GM19372 (cell line): ENCODE data around the gene CCNB1IP1.
A peak's percentile ranks its signal among the peaks of the same experiment; 100 is the strongest.
"Not testable (repeated sequence)": the region's sequence is repeated elsewhere in the genome, so short reads cannot be mapped to it uniquely, and the experiment has no call there.

Source experiments
- ATAC-seq: cut with Tn5 transposase; IDR thresholded peaks from one replicate; pipeline ENCODE4 v1.9.1; 2021; ENCODE audit warnings: mild to moderate bottlenecking, low read depth, moderate library complexity; ENCODE audit not compliant: unreplicated experiment

CCNB1IP1 gene

DNA sequence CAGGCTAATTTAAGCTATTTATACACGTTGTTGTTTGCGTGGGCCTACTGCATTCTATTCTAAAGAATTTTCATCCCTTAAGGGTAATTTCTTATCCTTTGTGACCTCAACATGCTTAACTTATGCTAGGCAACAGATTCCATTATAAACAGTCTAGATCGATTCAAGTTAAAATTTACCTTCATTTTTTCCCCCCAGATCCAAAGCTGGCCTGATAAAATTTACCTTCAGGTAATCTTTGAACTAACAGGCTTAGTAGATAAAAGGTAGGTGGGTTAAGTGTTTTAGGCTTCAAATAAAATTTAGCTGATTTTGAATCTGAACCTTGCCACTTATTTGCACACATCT is 389 bp upstream of the CCNB1IP1 start:
- no peak for ATAC-seq

GRCh38 chr14:20332431-20332787 is 670 bp downstream of the CCNB1IP1 start:
- no peak for ATAC-seq

DNA sequence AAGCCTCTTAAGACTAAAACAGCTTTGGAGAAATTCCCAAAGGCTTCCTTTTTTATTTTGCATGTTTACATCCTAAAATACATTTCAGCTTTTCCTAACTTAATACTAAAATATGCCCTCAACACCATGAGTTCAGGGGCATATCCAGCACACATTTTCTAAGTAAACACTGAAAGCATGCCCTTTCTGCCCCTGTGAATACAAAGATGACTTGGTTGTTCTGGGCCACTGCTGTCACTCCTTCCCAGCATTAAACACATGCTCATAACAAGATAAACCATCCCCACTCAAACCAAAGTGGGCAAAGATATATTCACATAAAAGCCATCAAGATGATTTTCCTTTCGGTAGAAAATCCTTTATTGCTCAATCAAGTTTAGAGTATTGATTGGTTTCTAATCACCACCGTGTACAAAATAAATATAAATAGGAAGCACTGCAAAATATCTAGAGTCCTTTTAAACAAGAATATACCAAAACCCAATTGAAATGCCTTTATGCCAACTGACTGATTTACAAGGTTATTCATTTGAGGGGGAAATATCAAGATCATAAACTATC is 1.9 kb downstream of the CCNB1IP1 start:
- no peak for ATAC-seq

DNA sequence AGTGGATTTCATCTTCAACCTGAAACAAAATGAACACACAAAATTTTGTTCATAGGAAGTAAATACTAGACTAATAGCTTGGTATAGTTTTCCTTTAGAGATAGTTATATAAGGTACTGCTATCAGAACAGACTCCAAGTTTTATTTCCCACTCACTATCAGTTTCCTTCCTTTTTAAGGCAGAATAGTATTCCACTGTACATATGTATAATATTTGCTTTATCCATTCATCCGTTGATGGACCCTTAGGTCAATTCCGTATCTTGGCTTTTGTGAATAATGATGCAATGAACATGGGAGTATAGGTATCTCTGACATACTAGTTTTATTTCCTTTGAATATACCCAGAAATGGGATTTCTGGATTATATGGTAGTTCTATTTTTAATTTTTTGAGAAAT is 3.7 kb downstream of the CCNB1IP1 start:
- ATAC-seq = no peak

DNA sequence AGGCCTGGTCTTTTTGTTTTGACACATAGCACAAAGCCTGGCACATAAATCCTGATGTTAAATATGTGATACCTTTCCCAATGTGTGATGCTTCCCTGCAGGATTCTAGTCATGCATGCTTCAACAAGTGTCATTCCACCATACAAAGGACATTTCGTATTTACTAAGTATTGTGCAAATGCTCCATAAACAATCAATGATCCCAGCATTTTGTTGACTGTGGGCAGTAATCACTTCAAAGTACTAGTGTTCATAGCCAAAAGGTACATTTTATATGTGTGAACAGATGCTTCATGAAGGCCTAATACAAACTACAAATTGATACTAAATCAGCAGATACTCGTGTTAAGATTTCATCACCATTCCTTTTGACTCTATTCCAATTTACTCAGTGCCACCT is 4.4 kb downstream of the CCNB1IP1 start:
- no peak for ATAC-seq

DNA sequence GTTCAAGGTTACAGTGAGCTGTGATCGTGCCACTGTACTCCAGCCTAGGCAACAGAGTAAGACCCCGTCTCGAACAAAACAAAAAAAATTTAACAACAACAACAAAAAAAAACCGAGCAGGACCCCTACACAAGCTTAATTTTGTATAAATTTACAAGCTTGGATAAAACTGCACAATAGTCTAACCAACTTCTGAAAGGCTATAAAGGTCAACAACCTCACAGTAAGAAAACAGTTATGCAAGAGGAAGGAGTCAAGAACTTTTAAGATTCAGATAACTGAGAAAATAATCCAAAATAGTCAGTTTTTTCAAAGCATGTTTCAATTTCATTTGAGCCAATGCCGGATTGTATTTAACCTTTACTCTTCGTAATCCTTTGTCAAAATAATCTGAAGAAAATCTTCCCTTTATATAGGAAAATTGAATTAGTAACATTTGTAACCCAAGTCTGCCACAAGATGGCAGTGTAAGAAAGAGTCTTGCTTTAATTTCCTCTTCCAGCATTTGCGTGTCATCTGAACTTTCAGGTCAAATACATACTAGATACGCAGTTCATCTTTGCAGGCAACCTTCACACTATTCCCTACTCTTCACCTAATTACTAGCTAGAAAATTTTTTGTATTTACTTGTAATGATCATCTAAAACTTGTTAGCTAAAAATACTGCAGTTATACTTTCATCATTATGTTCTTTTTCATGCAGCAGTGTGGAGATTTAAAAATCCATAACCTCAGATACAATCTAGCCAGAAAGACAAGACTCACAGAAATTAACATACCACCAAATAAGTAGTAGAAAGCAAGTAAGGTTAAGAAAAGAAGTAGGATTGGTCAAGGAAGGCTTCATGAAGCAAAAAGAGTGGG is 5.8 kb downstream of the CCNB1IP1 start:
- no peak for ATAC-seq

DNA sequence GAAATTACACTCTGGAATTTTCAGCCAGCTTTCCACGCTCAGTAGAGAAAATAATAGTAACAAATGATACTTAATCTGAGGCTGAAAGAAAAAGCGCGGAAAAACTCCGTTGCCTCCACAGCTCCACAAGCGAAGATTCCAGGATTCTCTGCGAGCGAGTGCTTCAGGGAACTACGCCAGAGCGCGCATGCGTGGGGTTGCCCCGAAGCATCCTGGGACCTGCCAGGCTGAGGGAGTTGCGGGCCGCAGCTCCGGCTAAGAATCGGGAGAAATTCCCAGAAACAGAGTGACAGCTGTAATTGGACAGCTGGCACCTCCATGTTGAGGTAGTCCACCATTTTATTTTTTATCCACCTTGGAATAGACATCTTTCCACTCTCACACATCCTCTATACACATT is 15.4 kb downstream of the CCNB1IP1 start:
- ATAC-seq = no peak

DNA sequence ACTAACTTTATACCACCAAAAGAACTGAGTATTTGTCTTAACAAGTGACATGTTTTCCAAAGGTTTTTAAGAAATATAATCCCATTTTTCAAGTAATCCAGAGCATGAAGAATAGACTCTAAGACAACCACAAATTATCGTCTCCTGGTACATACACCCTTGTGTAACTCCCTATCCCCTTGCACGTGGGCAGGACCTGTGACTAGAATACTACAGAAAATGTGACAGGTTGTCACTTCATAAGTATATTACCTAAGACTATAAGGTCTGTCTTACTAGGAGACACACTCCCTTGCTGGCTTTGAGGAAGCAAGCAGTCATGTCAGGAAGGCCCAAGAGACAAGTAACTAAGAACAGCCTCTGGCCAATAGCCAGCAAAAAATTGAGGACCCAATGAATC is 19.1 kb downstream of the CCNB1IP1 start:
- ATAC-seq = no peak

DNA sequence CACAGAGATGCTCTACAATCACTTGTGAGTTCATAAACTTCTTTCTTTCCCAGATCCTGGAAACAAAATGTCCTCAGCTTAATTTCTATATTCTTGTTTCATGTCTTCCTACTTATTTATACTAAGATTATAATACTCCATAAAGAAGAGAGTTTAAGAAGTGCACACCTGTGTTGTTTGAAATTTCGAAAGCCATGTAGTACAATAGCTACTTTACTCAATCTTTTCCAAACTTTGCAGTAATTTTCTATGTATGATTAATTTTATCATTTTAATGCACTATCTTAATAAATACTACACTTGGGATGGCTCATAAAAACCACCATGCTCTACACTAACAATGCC is 27.0 kb downstream of the CCNB1IP1 start:
- ATAC-seq = no peak

- ATAC-seq = peak; percentile 91
Observed at GRCh38 chr14:20305265-20306078, 27.6 kb downstream of the CCNB1IP1 start, which contains the start of gene TTC5. Gene TTC5, minus strand, starts transcription at chr14:20305951. Its CDS starts 14 bp downstream, at chr14:20305937.

GRCh38 chr14:20302042-20302755 is 30.9 kb downstream of the CCNB1IP1 start:
- no peak for ATAC-seq

DNA sequence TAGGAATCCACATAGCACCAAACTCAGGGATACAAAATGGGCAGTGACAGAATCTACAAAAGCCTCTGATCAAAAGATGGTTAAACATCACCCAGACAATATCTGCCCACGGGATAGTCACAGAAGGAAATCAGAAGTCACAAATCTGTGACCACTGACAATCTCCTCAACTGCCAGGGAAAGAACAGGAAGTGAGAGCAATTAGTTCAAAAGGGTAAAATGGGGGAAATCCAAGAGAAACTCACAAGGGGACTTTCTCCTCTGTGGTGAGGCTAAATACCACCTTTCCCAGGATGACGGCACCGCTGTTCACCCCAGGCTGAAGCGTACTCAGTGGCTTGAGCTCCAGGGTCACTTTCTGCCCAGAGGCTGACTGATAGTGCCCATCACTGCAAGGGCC is 38.0 kb downstream of the CCNB1IP1 start:
- peak; percentile 83 for ATAC-seq

DNA sequence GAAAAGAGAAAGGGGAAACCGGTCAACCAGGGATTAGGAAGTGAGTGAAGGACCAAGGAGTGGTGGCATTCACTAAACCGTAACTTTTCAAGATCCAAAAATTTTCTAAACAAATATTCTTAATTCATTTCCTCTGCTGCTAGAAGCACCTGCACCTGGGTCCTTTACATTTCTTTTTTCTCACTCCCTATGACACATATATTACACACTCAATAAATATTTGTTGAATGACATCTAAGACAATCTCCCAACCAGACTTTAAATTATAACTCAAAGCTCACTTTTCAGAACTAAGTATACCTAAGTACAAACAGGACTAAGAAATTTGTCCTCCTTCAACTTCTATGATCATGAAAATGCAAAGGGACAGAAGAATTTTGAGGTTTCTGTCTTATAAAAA is 38.4 kb downstream of the CCNB1IP1 start:
- ATAC-seq = no peak

GRCh38 chr14:20281998-20282397 is 51.1 kb downstream of the CCNB1IP1 start:
- ATAC-seq = not testable (repeated sequence)

DNA sequence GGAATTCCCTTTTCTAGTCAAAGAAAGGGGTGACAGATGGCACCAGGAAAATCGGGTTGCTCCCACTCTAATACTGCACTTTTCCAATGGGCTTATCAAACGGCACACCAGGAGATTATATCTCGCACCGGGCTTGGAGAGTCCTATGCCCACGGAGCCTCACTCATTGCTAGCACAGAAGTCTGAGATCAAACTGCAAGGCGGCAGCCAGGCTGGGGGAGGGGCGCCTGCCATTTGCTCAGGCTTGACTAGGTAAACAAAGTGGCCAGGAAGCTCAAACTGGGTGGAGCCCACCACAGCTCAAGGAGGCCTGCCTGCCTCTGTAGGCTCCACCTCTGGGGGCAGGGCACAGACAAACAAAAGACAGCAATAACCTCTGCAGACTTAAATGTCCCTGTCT is 52.8 kb downstream of the CCNB1IP1 start:
- not testable (repeated sequence) for ATAC-seq

- ATAC-seq = no peak
Observed at GRCh38 chr14:20278414-20278813, 54.7 kb downstream of the CCNB1IP1 start.

- no peak for ATAC-seq
Observed at GRCh38 chr14:20277409-20277808, 55.7 kb downstream of the CCNB1IP1 start.

DNA sequence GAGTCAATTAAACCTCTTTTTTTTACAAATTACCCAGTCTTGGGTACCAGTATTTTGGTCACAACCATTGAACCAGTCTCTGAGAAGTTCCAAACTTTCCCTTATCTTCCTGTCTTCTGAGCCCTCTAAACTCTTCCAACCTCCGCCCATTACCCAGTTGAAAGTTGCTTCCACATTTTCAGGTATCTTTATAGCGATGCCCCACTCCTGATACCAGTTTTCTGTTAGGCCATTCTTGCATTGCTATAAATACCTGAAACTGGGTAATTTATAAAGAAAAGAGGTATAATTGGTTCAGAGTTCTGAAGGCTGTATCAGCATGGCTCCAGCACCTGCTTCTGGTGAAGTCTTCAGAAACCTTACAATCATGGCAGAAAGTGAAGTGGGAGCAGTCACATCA is 59.0 kb downstream of the CCNB1IP1 start:
- no peak for ATAC-seq

GRCh38 chr14:20264361-20264760 is 68.7 kb downstream of the CCNB1IP1 start:
- not testable (repeated sequence) for ATAC-seq

GRCh38 chr14:20262642-20263128 is 70.4 kb downstream of the CCNB1IP1 start:
- no peak for ATAC-seq
